Sigmoid colon (tissue), 7 donors: ENCODE data around the gene CUEDC1. TPM values are rescaled to one million over a fixed set of nuclear protein-coding genes. Genes with fewer than 3 reads are reported as not detected.

Source experiments
- DNase-seq: peaks from one replicate; pipeline ENCODE4 v3.0.0-alpha.2; 2019
- H3K27ac ChIP-seq, 4 donors: fragments of 200-600 bp; sonication (generic); one replicate each; pipeline ENCODE4 v1.5.1; 2016 to 2019; ENCODE audit warnings: mild to moderate bottlenecking in 1 of 4
- H3K27me3 ChIP-seq, 3 donors: fragments of 200-600 bp; sonication (generic); one replicate each; pipeline ENCODE4 v1.5.1; 2019; ENCODE audit warnings: mild to moderate bottlenecking in 1 of 3
- H3K36me3 ChIP-seq, 4 donors: fragments of 200-600 bp; sonication (generic); one replicate each; pipeline ENCODE4 v1.5.1; 2016 to 2019
- H3K4me1 ChIP-seq, 4 donors: fragments of 200-600 bp; sonication (generic); one replicate each; pipeline ENCODE4 v1.5.1; 2017 to 2019
- H3K4me3 ChIP-seq, 4 donors: fragments of 200-600 bp; sonication (generic); one replicate each; pipeline ENCODE4 v1.5.1; 2017 to 2019; ENCODE audit warnings: mild to moderate bottlenecking in 2 of 4, moderate library complexity in 1 of 4
- H3K9me3 ChIP-seq, 4 donors: fragments of 200-600 bp in 3 of 4; sonication (generic) in 3 of 4; one replicate each; pipeline versions ENCODE4 v1.5.1 to v1.6.1; 2013 to 2019
- EP300 ChIP-seq, 4 donors: sonication (generic); formaldehyde crosslinking; IDR thresholded peaks; one replicate each; pipeline ENCODE4 v1.6.1; 2017; ENCODE audit warnings: antibody characterized with exemption in 4 of 4
- POLR2A ChIP-seq, 2 donors: fragments of 450-650 bp; IDR thresholded peaks; one replicate each; pipeline ENCODE4 v1.6.1; 2016; ENCODE audit warnings: antibody characterized with exemption in 2 of 2, mild to moderate bottlenecking in 2 of 2, moderate library complexity in 2 of 2
- POLR2AphosphoS5 ChIP-seq, 4 donors: sonication (generic); formaldehyde crosslinking; IDR thresholded peaks; one replicate each; pipeline ENCODE4 v1.6.1; 2017; ENCODE audit warnings: antibody characterized with exemption in 4 of 4
- WGBS, 2 donors: extraction: QIAGEN DNeasy Blood & Tissue Kit; methylation state at CpG; one replicate each; pipeline ENCODE4 v1.1.7; 2013; 5-methylcytosine and 5-hydroxymethylcytosine counted together
- intact Hi-C: fragments of 100-400 bp; cut with DNase I; formaldehyde crosslinking; loops from one replicate; pipeline ENCODE4 v1.15.1; 2023
- polyA plus RNA-seq, 3 donors: library from polyadenylated mRNA; stranded (reverse); fragments of 200-250 nt; gene quantifications; one replicate each; pipeline ENCODE4 v1.2.3, GENCODE V29; 2013
- total RNA-seq, 4 donors: library from RNA; depleted of rRNA; stranded (reverse); fragments of >200 nt; gene quantifications; one replicate each; pipeline ENCODE4 v1.1.0, GENCODE V29; 2016
- TF ChIP-seq, protein P1 (sequence below), 4 experiments: fragments of 450-650 bp in 3 of 4; fragments of 200-600 bp in 1 of 4; IDR thresholded peaks; one replicate each; pipeline ENCODE4 v1.5.1; 2016 to 2019; ENCODE audit warnings: antibody characterized with exemption in 4 of 4, mild to moderate bottlenecking in 3 of 4, moderate library complexity in 2 of 4
- donor health status: healthy with polysubstance abuse.
- donor health status: Bipolar disorder and iron deficiency.
- donor health status: healthy.

The CUEDC1 gene
- total and polyA plus RNA-seq, 7 donors: 3.0 to 64.0 (median 29.5) TPM

DNA sequence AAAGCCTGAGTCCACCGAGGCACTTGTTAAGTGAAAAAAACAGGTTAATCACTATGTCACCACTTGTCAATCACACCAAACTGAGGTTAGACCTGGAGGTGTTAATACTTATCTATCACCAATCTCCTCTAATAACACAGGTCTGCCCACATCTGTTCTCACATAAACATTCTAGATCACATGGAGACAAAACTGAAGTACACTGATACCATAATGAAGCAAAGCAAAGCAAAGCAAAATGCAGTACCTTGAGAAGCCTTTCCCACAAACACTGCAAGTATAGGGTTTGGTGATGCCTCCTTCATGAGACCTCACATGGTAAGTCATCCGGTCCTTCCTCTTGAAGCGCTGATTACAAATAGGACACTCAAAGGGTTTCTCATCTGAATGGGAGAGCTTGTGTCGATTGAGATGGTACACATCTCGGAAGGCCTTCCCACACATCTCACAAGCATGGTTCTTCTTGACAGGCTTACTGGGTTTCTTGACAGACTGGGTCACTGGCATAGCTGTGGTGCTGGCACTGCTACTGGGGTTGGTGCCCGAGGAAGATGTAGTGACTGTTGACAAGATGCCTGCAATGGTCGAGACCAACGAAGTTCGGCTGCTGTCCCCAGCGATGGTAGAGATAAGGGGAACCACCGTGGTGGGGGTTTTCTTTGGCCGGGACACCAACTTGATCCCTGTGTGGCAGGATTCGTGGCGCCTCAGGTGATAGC lies 27.4 kb upstream of the CUEDC1 start:
- 89% methylated on average over 14 of the region's 14 CpGs for whole genome bisulfite sequencing, 2 donors
- Histone ChIP-seq H3K9me3 (no peaks in the 10 kb centered on the region), H3K27me3 (no peaks in the 10 kb centered on the region), H3K4me3 (peak overlapping the region in 1 of 4 donors; percentile 5), H3K4me1 (peaks cover 0 to 79% (median 70%) of the 10 kb centered on the region in 4 donors), H3K36me3 (peaks cover 2 to 54% (median 23%) of the 10 kb centered on the region in 4 donors), H3K27ac (peak overlapping the region; percentile 95 to 99 (median 97))
- no peak for TF ChIP-seq POLR2A (IDR thresholded peaks at IDR 0.05)
- TF ChIP-seq, protein P1, sequence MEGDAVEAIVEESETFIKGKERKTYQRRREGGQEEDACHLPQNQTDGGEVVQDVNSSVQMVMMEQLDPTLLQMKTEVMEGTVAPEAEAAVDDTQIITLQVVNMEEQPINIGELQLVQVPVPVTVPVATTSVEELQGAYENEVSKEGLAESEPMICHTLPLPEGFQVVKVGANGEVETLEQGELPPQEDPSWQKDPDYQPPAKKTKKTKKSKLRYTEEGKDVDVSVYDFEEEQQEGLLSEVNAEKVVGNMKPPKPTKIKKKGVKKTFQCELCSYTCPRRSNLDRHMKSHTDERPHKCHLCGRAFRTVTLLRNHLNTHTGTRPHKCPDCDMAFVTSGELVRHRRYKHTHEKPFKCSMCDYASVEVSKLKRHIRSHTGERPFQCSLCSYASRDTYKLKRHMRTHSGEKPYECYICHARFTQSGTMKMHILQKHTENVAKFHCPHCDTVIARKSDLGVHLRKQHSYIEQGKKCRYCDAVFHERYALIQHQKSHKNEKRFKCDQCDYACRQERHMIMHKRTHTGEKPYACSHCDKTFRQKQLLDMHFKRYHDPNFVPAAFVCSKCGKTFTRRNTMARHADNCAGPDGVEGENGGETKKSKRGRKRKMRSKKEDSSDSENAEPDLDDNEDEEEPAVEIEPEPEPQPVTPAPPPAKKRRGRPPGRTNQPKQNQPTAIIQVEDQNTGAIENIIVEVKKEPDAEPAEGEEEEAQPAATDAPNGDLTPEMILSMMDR (IDR thresholded peaks at IDR 0.05): no peak
- TF ChIP-seq POLR2AphosphoS5 (IDR thresholded peaks at IDR 0.05): no peak
- TF ChIP-seq EP300 (IDR thresholded peaks at IDR 0.05): no peak
- DNase-seq: no peak
- intact Hi-C loops: loop anchor here (2.0 kb wide), 1 partner anchor 26 kb away; no protein-coding TSS in a partner anchor

- Histone ChIP-seq H3K27ac (no peak overlapping the region), H3K4me1 (peaks cover 0 to 76% (median 62%) of the 10 kb centered on the region in 4 donors), H3K9me3 (no peaks in the 10 kb centered on the region), H3K4me3 (no peak overlapping the region), H3K27me3 (no peaks in the 10 kb centered on the region), H3K36me3 (peaks cover 8 to 75% (median 36%) of the 10 kb centered on the region in 4 donors)
- 83 to 90% methylated on average over 4 of the region's 4 CpGs for WGBS, 2 donors
- no peak for DNase-seq
- intact Hi-C loops: no loop called here
- TF ChIP-seq POLR2A (IDR thresholded peaks at IDR 0.05) (no peak), EP300 (IDR thresholded peaks at IDR 0.05) (no peak), POLR2AphosphoS5 (IDR thresholded peaks at IDR 0.05) (no peak)
- TF ChIP-seq, protein P1 (IDR thresholded peaks at IDR 0.05): no peak
These were observed 25.3 kb upstream of the CUEDC1 start for GRCh38 chr17:57980522-57980921.

DNA sequence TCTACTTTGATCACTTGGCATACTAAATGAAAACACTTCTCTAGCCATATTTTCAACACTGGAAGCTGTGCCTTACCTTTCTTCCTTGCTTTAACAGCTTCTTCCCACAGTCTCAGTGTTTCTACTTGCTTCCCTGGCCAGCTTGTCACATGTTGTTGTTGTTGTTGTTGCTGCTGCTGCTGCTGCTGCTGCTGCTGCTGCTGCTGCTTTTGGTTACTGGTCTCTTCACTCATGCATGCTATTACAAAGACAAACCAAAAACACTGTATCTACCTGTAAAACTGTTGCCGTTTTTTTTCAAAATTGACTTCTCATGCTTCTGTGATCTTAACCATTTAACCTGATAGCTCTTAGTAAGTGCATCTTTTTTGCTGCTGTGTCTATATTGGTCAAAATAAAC lies 23.9 kb upstream of the CUEDC1 start:
- no peak overlapping the region for H3K4me3 ChIP-seq
- intact Hi-C loops: no loop called here
- 73 to 84% methylated on average over 1 of the region's 1 CpG for WGBS, 2 donors
- H3K4me1 ChIP-seq: peaks cover 0 to 70% (median 59%) of the 10 kb centered on the region in 4 donors
- no peaks in the 10 kb centered on the region for H3K9me3 ChIP-seq
- TF ChIP-seq POLR2AphosphoS5 (IDR thresholded peaks at IDR 0.05) (no peak), EP300 (IDR thresholded peaks at IDR 0.05) (no peak), POLR2A (IDR thresholded peaks at IDR 0.05) (no peak)
- TF ChIP-seq, protein P1 (IDR thresholded peaks at IDR 0.05): no peak
- H3K27ac ChIP-seq: peak overlapping the region in 1 of 4 donors; percentile 12
- H3K36me3 ChIP-seq: peaks cover 12 to 89% (median 41%) of the 10 kb centered on the region in 4 donors
- DNase-seq: no peak
- H3K27me3 ChIP-seq: no peaks in the 10 kb centered on the region

GRCh38 chr17:57976594-57976993 lies 21.4 kb upstream of the CUEDC1 start:
- no peak for DNase-seq
- Histone ChIP-seq H3K36me3 (peaks cover 12 to 98% (median 55%) of the 10 kb centered on the region in 4 donors), H3K27me3 (no peaks in the 10 kb centered on the region), H3K4me3 (no peak overlapping the region), H3K4me1 (peaks cover 0 to 49% (median 35%) of the 10 kb centered on the region in 4 donors), H3K27ac (peak overlapping the region in 2 of 4 donors; percentile 53 to 63), H3K9me3 (no peaks in the 10 kb centered on the region)
- WGBS, 2 donors: 93 to 95% methylated on average over 3 of the region's 3 CpGs
- TF ChIP-seq POLR2A (IDR thresholded peaks at IDR 0.05): no peak
- TF ChIP-seq EP300 (IDR thresholded peaks at IDR 0.05): no peak
- no peak for TF ChIP-seq POLR2AphosphoS5 (IDR thresholded peaks at IDR 0.05)
- TF ChIP-seq, protein P1 (IDR thresholded peaks at IDR 0.05): no peak
- intact Hi-C loops: no loop called here
